SKM-1 (cell line): Measurements from ENCODE around the gene AMBP.

Experiments
- DNase-seq: peaks from one replicate; lab custom pipeline; 2025; ENCODE audit not compliant: unreplicated experiment; lab: John Stamatoyannopoulos, UW

Gene AMBP

GRCh38 chr9:114012126-114012525 is 66.0 kb downstream of the AMBP start:
- no peak for DNase-seq

GRCh38 chr9:114011313-114011712 is 66.8 kb downstream of the AMBP start:
- DNase-seq: no peak
